COLO668 (cell line): ENCODE results near the gene MRPS14.

Experiments
- DNase-seq: peaks from one replicate; lab custom pipeline; 2025; ENCODE audit not compliant: unreplicated experiment; lab: John Stamatoyannopoulos, UW

Gene MRPS14

GRCh38 chr1:174988986-174989385 lies 34.2 kb downstream of the MRPS14 start:
- no peak for DNase-seq

GRCh38 chr1:174988539-174988938 lies 34.7 kb downstream of the MRPS14 start:
- DNase-seq, result no peak

GRCh38 chr1:174984952-174985351 lies 38.3 kb downstream of the MRPS14 start:
- no peak for DNase-seq

- no peak for DNase-seq
Measured at GRCh38 chr1:174982971-174983689, 40.1 kb downstream of the MRPS14 start.

- DNase-seq, result no peak
Measured at GRCh38 chr1:174976436-174977108, 46.7 kb downstream of the MRPS14 start.

GRCh38 chr1:174975764-174976163 lies 47.5 kb downstream of the MRPS14 start:
- no peak for DNase-seq

- DNase-seq, result no peak
Measured at GRCh38 chr1:174974711-174975119, 48.5 kb downstream of the MRPS14 start.

- no peak for DNase-seq
Measured at GRCh38 chr1:174971902-174972301, 51.3 kb downstream of the MRPS14 start.

GRCh38 chr1:174971466-174971865 lies 51.8 kb downstream of the MRPS14 start:
- no peak for DNase-seq

GRCh38 chr1:174969977-174970376 lies 53.2 kb downstream of the MRPS14 start:
- no peak for DNase-seq

- DNase-seq, result no peak
Measured at GRCh38 chr1:174968750-174969244, 54.4 kb downstream of the MRPS14 start.

- no peak for DNase-seq
Measured at GRCh38 chr1:174967845-174968705, 55.1 kb downstream of the MRPS14 start.

GRCh38 chr1:174966008-174966572 lies 57.1 kb downstream of the MRPS14 start:
- DNase-seq, result no peak

- no peak for DNase-seq
Measured at GRCh38 chr1:174965362-174966007, 57.7 kb downstream of the MRPS14 start.

- no peak for DNase-seq
Measured at GRCh38 chr1:174964972-174965361, 58.3 kb downstream of the MRPS14 start.

- DNase-seq, result no peak
Measured at GRCh38 chr1:174964261-174964971, 58.8 kb downstream of the MRPS14 start.

- peak; percentile 43 for DNase-seq
Measured at GRCh38 chr1:174963529-174964125, 59.6 kb downstream of the MRPS14 start.
